DND-41 (cell line): Measurements from ENCODE around the gene CLUH.

Experiments used
- ATAC-seq: fragments of 200-7000 bp; cut with Tn5 transposase; 3 replicates; pipeline ENCODE4 v1.9.1; 2021; ENCODE audit warnings: low read depth; ENCODE audit not compliant: insufficient read depth
- DNase-seq: peaks from one replicate; pipeline ENCODE4 v3.0.0-alpha.2; 2020
- H2AFZ ChIP-seq: 2 replicates; pipeline ENCODE4 v1.6.0; 2012; ENCODE audit warnings: low read depth, low read length
- H3K27ac ChIP-seq: 2 replicates; pipeline ENCODE4 v1.5.1; 2012; ENCODE audit warnings: low read length, inconsistent platforms
- H3K27me3 ChIP-seq: fragments of 200-600 bp; sonication (generic); 2 replicates; pipeline ENCODE4 v1.6.0; 2012; ENCODE audit warnings: low read length, mild to moderate bottlenecking, inconsistent platforms; ENCODE audit not compliant: insufficient read depth, poor library complexity
- H3K36me3 ChIP-seq: 2 replicates; pipeline ENCODE4 v1.5.1; 2012; ENCODE audit warnings: low read length, inconsistent platforms; ENCODE audit not compliant: insufficient read depth
- H3K4me1 ChIP-seq: 2 replicates; pipeline ENCODE4 v1.5.1; 2012; ENCODE audit warnings: mild to moderate bottlenecking, low read length; ENCODE audit not compliant: insufficient read depth
- H3K4me2 ChIP-seq: 2 replicates; pipeline ENCODE4 v1.6.0; 2012; ENCODE audit warnings: mild to moderate bottlenecking, moderate library complexity, low read length, inconsistent platforms; ENCODE audit not compliant: insufficient read depth
- H3K4me3 ChIP-seq, 2 experiments: fragments of 200-600 bp in 1 of 2; shearing (Covaris generic) in 1 of 2; 2 replicates each; pipeline ENCODE4 v1.5.1; 2012 to 2016; ENCODE audit warnings: inconsistent platforms in 2 of 2, low read length in 2 of 2, mild to moderate bottlenecking in 2 of 2, low read depth in 1 of 2, moderate library complexity in 1 of 2
- H3K79me2 ChIP-seq: 2 replicates; pipeline ENCODE4 v1.6.0; 2012; ENCODE audit warnings: low read length, inconsistent platforms; ENCODE audit not compliant: insufficient read depth
- H3K9ac ChIP-seq: 2 replicates; pipeline ENCODE4 v1.6.0; 2012; ENCODE audit warnings: low read depth, mild to moderate bottlenecking, inconsistent platforms, low read length, moderate library complexity
- H3K9me3 ChIP-seq: 2 replicates; pipeline ENCODE4 v1.5.1; 2012; ENCODE audit warnings: low read length, moderate library complexity, mild to moderate bottlenecking, inconsistent platforms; ENCODE audit not compliant: insufficient read depth, severe bottlenecking
- H4K20me1 ChIP-seq: 2 replicates; pipeline ENCODE4 v1.6.0; 2012; ENCODE audit warnings: low read length; ENCODE audit not compliant: insufficient read depth
- EZH2 ChIP-seq: IDR thresholded peaks from 3 replicates; pipeline ENCODE4 v1.6.1; 2012; ENCODE audit warnings: borderline replicate concordance, low read depth, mild to moderate bottlenecking, moderate library complexity, low read length, inconsistent platforms; ENCODE audit not compliant: severe bottlenecking
- TF ChIP-seq, protein P1 (sequence below): IDR thresholded peaks from 2 replicates; pipeline ENCODE4 v1.5.1; 2012; ENCODE audit warnings: borderline replicate concordance, low read length, moderate library complexity, mild to moderate bottlenecking; ENCODE audit not compliant: poor library complexity, severe bottlenecking; ENCODE audit errors: extremely low read depth

CLUH gene

DNA sequence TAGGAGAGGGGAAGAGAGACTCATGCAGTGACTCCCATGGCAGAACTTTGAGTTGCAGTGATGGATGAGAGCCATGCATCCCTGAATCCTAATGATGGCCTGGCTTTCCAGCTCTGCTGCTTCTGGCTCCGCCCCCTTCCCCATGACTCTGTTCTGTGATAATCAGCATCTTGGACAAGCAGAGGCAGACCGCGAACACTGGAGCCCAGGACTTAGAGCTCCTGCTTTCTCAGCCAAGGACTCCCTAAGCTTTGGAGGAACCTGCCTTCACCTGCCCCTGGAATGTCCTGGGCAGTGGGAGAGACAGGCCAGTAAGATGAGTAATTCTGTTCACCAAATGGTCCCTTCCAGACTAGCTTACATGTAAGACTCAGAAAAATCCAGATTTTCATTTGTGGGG is 25.4 kb upstream of the CLUH start:
- Histone ChIP-seq H2AFZ (no peak overlapping the region), H4K20me1 (no peaks in the 10 kb centered on the region), H3K4me3 (no peak overlapping the region), H3K4me1 (no peaks in the 10 kb centered on the region), H3K36me3 (no peaks in the 10 kb centered on the region), H3K27ac (no peak overlapping the region), H3K27me3 (no peaks in the 10 kb centered on the region), H3K9me3 (no peaks in the 10 kb centered on the region), H3K9ac (no peak overlapping the region), H3K4me2 (no peak overlapping the region), H3K79me2 (no peaks in the 10 kb centered on the region)
- ATAC-seq (no peak), DNase-seq (no peak)
- no peak for TF ChIP-seq EZH2
- TF ChIP-seq, protein P1, sequence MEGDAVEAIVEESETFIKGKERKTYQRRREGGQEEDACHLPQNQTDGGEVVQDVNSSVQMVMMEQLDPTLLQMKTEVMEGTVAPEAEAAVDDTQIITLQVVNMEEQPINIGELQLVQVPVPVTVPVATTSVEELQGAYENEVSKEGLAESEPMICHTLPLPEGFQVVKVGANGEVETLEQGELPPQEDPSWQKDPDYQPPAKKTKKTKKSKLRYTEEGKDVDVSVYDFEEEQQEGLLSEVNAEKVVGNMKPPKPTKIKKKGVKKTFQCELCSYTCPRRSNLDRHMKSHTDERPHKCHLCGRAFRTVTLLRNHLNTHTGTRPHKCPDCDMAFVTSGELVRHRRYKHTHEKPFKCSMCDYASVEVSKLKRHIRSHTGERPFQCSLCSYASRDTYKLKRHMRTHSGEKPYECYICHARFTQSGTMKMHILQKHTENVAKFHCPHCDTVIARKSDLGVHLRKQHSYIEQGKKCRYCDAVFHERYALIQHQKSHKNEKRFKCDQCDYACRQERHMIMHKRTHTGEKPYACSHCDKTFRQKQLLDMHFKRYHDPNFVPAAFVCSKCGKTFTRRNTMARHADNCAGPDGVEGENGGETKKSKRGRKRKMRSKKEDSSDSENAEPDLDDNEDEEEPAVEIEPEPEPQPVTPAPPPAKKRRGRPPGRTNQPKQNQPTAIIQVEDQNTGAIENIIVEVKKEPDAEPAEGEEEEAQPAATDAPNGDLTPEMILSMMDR: no peak

DNA sequence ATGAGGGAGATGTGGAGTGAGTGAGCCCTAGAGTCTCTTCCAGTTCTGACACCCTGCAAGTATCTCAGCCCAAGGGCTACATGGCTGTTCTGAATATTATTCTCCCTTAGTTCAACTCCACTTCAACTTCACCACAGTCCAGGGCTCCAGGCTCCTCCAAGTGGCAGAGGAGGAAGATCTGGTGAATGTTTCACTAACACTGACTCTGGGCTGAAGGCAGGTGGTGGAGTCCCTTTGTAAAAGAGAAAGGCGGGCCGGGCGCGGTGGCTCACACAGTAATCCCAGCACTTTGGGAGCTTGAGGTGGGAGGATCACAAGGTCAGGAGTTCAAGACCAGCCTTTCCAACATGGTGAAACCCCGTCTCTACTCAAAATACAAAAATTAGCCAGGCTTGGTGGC is 24.3 kb upstream of the CLUH start:
- H4K20me1 ChIP-seq: no peaks in the 10 kb centered on the region
- no peak overlapping the region for H3K27ac ChIP-seq
- no peak overlapping the region for H2AFZ ChIP-seq
- H3K9me3 ChIP-seq: no peaks in the 10 kb centered on the region
- no peak overlapping the region for H3K9ac ChIP-seq
- ATAC-seq: no peak
- H3K4me1 ChIP-seq: no peaks in the 10 kb centered on the region
- H3K79me2 ChIP-seq: no peaks in the 10 kb centered on the region
- TF ChIP-seq, protein P1: no peak
- TF ChIP-seq EZH2: no peak
- DNase-seq: no peak
- no peaks in the 10 kb centered on the region for H3K27me3 ChIP-seq
- no peak overlapping the region for H3K4me2 ChIP-seq
- no peaks in the 10 kb centered on the region for H3K36me3 ChIP-seq
- H3K4me3 ChIP-seq: no peak overlapping the region

DNA sequence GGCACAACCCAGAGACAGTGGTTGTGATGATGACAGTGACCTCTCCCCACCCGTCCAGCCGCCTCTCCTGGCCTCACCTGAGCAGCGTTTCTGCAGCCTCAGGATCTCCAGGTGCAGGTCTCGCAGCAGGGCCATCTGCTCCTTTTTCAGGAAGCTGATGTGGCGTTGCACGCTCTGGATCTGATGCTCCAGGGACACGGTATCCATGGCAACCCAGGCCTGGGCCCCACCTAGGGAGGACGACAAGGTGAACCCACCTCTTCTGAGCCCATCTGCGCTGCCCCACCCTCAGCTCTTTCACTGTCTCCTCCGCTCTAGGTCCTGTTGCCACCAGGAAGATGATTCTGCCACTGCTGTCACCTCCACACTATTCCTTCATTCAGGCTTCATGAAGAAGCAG is 23.4 kb upstream of the CLUH start:
- no peaks in the 10 kb centered on the region for H3K79me2 ChIP-seq
- ATAC-seq: no peak
- no peak overlapping the region for H3K4me3 ChIP-seq
- H3K27ac ChIP-seq: no peak overlapping the region
- H2AFZ ChIP-seq: no peak overlapping the region
- H3K4me2 ChIP-seq: no peak overlapping the region
- TF ChIP-seq, protein P1: no peak
- TF ChIP-seq EZH2: no peak
- no peak for DNase-seq
- H3K9me3 ChIP-seq: no peaks in the 10 kb centered on the region
- H3K4me1 ChIP-seq: no peaks in the 10 kb centered on the region
- peaks cover 3% of the 10 kb centered on the region; the same call in 1 of the 2 replicates for H4K20me1 ChIP-seq
- no peaks in the 10 kb centered on the region for H3K36me3 ChIP-seq
- no peak overlapping the region for H3K9ac ChIP-seq
- peaks cover 3% of the 10 kb centered on the region for H3K27me3 ChIP-seq

DNA sequence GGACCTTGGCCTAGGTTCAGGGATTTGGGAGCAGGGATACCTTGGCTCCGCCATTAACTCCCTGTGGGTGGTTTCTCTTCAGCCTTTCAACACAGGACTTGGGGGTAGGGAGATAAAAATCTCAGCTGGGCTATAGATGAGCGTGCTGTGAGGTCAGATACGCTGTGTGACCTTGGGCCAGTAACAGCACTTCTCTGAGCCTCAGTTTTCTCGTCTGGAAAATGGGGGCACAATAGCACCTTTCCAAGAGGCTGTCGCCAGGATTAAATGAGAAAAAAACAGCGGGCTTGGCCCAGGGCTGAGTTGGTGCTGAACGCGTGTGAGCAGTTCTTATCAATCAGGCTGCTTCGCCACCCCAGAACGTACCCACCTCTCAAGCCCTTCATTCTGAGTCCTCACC is 20.2 kb upstream of the CLUH start:
- Histone ChIP-seq H4K20me1 (peaks cover 5% of the 10 kb centered on the region; the same call in 1 of the 2 replicates), H3K9me3 (no peaks in the 10 kb centered on the region), H3K4me1 (no peaks in the 10 kb centered on the region), H2AFZ (no peak overlapping the region), H3K4me3 (no peak overlapping the region), H3K36me3 (no peaks in the 10 kb centered on the region), H3K9ac (no peak overlapping the region), H3K4me2 (no peak overlapping the region), H3K79me2 (no peaks in the 10 kb centered on the region), H3K27me3 (peaks cover 4% of the 10 kb centered on the region), H3K27ac (no peak overlapping the region)
- DNase-seq: no peak
- TF ChIP-seq, protein P1: no peak
- no peak for TF ChIP-seq EZH2
- ATAC-seq: no peak
